HG02938 (cell line): Measurements from ENCODE around the gene WDPCP.
"Not testable (repeated sequence)": the region's sequence is repeated elsewhere in the genome, so short reads cannot be mapped to it uniquely, and the experiment has no call there.

Experiments used
- ATAC-seq: cut with Tn5 transposase; IDR thresholded peaks from one replicate; pipeline ENCODE4 v1.9.1; 2021; ENCODE audit warnings: mild to moderate bottlenecking, moderate library complexity; ENCODE audit not compliant: unreplicated experiment

The WDPCP gene

DNA sequence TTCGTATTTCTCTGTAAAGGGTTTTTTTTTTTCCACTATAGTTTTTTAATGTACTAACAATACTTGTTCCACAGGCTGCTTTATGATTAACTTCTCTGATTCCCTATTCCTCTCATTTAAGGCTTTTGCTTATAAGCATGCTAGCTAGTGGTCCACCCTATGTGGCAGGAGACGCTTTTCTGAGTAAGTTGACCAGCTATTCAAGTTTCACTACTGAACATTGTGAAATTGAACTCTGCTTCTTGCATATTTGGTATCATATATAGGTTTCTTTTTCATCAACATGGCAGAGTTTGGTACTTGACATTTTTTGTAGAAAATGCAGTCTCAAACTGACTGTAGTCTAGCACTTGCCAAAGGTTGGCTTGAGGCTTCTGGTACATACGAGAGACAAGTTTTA is 463.4 kb downstream of the WDPCP start:
- ATAC-seq = peak; percentile 92

DNA sequence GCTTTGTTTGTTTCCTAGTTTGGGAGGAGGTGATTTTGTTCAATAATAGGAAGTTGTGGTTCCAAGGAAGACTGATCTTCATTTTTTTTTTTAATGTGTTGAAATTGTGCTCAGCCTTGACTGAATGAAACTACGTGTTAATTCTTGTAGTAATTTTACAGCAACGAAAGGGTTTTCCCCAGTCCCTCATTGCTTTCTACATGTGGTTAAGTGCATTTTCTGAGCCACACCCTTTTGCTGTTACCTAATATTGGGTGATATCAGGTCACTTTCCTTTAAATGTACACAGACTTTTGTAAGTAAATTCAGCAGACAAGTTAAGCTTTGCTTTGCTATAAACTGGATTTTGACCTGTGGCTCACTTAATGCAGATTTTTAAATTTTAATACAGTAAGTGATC is 464.1 kb downstream of the WDPCP start:
- peak; percentile 59 for ATAC-seq

GRCh38 chr2:63122921-63123320 is 465.4 kb downstream of the WDPCP start:
- no peak for ATAC-seq

- ATAC-seq = no peak
These were observed 467.0 kb downstream of the WDPCP start for GRCh38 chr2:63121055-63121834.

- no peak for ATAC-seq
These were observed 469.5 kb downstream of the WDPCP start for GRCh38 chr2:63118821-63119220.

GRCh38 chr2:63104482-63104881 is 483.8 kb downstream of the WDPCP start:
- no peak for ATAC-seq

DNA sequence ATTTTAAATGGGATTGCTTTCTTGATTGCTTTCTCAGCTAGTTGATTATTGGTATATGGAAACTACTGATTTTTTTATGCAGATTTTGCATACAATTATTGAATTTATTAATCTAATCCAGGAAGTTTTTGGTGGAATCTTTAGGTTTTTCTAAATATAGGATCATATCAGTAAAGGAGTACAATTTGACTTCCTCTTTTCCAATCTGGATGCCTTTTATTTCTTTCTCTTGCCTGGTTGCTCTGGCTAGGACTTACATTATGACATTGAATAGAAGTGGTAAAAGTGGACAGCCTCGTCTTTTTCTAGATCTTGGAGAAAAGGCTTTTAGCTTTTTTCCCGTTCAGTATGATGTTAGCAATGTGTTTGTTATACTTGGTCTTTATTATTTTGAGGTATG is 486.3 kb downstream of the WDPCP start:
- no peak for ATAC-seq

DNA sequence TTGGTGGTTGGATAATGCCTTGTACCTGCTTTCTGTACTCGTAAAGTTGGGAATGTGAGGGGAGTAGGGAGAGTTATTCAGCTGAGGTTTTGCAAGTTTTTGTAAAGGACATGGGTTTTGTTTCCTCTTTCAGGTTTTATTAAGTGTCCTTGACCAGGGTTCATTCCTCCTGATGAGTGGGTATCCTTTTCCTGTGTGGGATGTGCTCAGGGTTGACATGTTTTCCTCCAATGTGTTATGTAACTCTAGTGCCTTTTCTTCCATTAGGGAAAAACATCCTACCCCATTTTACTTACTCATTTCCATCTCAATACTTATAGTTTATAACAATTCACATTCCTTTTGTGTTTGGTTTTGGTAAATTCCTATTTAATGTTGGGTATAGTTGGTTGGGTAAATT is 489.2 kb downstream of the WDPCP start:
- ATAC-seq = no peak

DNA sequence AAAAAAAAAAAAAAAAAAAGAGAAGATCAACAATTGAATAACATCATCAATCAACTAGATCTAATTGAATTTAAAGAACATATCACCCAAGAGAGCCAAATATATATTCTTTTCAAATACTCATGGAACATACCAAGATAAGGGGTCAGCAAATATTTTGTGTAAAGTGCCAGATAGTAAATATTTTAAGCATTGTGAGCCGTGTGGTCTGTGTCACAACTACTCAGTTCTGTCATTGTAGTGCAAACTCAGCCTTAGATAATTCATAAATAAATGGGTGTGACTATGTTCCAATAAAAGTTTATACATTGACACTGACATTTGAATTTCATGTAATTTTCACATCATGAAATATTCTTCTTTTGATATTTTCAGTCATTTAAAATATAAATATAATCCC is 491.8 kb downstream of the WDPCP start:
- ATAC-seq = no peak

- no peak for ATAC-seq
These were observed 494.8 kb downstream of the WDPCP start for GRCh38 chr2:63093502-63093901.

DNA sequence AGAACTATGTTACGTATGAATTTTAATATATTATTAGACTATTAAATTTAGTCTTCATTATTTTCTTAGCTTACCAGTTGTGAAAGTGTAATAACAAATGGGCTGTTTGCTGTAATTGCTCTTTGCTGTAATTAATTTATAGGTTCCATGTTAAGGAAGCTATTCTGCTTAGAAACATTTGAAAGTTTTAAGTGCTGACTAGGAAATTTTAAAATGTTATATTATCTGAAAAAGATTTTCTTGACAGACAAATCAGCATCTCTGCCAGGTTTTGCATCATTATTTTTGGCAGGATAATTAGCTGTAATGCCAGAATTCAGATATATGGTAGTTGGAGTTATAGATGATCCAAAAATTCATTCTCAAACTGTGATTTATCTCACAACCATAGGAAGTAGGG is 495.4 kb downstream of the WDPCP start:
- no peak for ATAC-seq

DNA sequence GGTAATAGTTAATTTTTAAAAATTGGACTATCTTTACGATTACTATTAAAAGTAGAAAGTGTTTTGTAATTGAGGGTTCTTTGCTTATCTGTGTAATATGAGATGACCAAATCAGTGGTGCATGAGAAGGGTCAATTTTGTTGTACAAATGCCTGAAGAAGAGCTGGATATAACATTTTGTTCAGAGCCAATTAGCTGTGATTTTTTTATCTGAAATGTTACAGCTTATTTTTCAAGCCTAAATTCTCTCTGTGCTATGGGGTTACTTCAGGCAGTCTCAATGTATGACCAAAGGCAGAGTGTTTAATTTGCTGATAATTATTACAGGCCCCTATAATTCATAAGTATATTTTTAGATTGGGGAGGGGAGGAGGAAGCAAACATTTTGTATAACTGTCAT is 495.9 kb downstream of the WDPCP start:
- no peak for ATAC-seq

GRCh38 chr2:63086687-63087086 is 501.6 kb downstream of the WDPCP start:
- no peak for ATAC-seq

DNA sequence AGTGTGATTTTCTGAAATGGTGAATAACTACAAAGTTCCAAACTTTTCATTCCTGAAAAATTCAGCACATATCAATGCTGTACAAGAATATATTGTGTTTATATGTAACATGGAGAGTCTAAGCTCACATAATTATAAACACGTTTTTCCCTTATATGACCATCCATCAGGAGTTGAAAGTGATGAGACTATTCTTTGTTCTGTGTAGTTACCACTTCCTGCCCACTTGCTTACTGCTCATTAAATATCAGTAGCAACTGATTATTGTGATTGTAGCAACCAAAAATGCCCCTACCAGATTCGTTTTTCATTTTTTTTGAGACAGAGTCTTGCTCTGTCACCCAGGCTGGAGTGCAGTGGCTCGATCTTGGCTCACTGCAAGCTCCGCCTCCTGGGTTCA is 506.9 kb downstream of the WDPCP start:
- no peak for ATAC-seq

DNA sequence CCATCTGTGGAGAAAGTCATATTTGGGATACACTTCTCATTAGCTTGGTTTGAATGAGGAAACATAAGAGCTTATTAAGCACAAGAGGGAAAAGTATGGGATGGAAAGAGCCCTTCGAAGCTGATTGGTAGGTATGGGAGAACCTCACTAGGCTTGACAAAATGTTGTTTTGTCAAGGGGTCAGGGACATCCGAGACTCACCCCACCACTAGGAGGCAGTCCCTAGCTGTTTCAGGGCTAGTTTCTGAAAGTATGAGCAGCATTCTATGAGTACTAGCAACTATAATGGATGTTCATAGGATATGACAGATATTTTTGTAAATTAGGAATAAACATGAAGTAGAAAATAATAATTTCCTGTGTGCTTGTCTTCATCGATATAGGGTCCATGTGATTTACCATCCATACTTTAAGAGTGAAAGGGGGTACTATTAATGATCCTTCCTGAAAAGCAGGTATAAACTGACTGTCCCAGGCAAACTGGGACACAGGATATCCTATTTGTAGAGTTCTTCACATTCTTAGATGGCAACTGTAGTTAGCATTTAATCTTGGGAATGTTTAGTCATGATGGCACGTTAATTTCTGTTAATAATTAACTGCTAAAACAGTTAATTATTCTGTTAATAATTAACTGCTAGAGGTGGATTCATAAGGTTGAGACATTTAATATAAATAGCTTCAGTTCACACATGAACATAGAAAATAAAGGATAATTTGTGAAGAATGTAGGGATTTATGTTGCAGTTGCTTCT is 509.2 kb downstream of the WDPCP start:
- ATAC-seq = no peak

GRCh38 chr2:63074399-63074798 is 513.9 kb downstream of the WDPCP start:
- not testable (repeated sequence) for ATAC-seq

- ATAC-seq = no peak
These were observed 514.3 kb downstream of the WDPCP start for GRCh38 chr2:63073994-63074393.

DNA sequence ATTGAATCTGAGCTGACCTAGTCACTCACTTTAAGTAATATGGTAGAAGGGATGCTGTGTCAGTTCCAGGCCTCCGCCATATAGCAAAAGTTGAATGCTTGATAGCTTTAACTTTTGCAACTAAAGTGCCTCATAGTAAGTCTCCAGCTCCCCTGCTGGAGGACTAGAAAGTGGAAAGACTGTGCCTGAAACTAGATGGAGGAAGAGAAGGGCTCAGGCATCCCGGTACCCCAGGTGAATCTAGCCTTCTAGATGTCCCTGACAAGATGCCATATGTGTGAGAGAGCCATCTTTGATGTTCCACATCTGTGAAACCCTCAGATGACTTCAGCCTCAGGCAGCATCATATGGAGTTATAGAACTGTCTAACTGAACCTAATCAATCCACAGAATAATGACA is 516.6 kb downstream of the WDPCP start:
- ATAC-seq = no peak
